ENCODE measurements around the gene PACRG. TPM values are rescaled to one million over a fixed set of nuclear protein-coding genes. Genes with fewer than 3 reads are reported as not detected.

The PACRG gene
- total RNA-seq, 1 experiment from 2014 or later = 0.59 TPM

GRCh38 chr6:162998777-162999176, 271.0 kb downstream of the PACRG start:
- Histone ChIP-seq H3K27me3 (ENCODE audit: control insufficient read depth, insufficient read depth, low read length) (no peaks in the 10 kb centered on the region), H3K4me1 (ENCODE audit: control insufficient read depth, insufficient read depth, low read length) (no peaks in the 10 kb centered on the region), H3K36me3 (ENCODE audit: control insufficient read depth, insufficient read depth, low read length) (no peaks in the 10 kb centered on the region), H3K27ac (ENCODE audit: low read length) (no peak overlapping the region), H3K4me3 (ENCODE audit: low read depth in 2 of 2, low read length in 2 of 2) (no peak overlapping the region), H3K9me3 (ENCODE audit: control insufficient read depth, insufficient read depth, low read depth, low read length) (no peaks in the 10 kb centered on the region)
- in situ Hi-C loops (cut with HindIII; ENCODE audit: low pct_unique_long_range_greater_than_20kb, low sequenced_read_pairs) (no loop called here), intact Hi-C loops (cut with micrococcal nuclease; ENCODE audit: unreplicated experiment) (no loop called here)
- CTCF ChIA-PET = no interaction called here
- no peak for TF ChIP-seq CTCF (IDR thresholded peaks at IDR 0.05)
- TF ChIP-seq, protein P1, sequence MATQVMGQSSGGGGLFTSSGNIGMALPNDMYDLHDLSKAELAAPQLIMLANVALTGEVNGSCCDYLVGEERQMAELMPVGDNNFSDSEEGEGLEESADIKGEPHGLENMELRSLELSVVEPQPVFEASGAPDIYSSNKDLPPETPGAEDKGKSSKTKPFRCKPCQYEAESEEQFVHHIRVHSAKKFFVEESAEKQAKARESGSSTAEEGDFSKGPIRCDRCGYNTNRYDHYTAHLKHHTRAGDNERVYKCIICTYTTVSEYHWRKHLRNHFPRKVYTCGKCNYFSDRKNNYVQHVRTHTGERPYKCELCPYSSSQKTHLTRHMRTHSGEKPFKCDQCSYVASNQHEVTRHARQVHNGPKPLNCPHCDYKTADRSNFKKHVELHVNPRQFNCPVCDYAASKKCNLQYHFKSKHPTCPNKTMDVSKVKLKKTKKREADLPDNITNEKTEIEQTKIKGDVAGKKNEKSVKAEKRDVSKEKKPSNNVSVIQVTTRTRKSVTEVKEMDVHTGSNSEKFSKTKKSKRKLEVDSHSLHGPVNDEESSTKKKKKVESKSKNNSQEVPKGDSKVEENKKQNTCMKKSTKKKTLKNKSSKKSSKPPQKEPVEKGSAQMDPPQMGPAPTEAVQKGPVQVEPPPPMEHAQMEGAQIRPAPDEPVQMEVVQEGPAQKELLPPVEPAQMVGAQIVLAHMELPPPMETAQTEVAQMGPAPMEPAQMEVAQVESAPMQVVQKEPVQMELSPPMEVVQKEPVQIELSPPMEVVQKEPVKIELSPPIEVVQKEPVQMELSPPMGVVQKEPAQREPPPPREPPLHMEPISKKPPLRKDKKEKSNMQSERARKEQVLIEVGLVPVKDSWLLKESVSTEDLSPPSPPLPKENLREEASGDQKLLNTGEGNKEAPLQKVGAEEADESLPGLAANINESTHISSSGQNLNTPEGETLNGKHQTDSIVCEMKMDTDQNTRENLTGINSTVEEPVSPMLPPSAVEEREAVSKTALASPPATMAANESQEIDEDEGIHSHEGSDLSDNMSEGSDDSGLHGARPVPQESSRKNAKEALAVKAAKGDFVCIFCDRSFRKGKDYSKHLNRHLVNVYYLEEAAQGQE (IDR thresholded peaks at IDR 0.05; ENCODE audit: insufficient read depth in 1 of 2, low read depth in 2 of 2, low read length in 1 of 2) = no peak
- TF ChIP-seq TCF7L2 (IDR thresholded peaks at IDR 0.05; ENCODE audit: low read depth, low read length) = no peak
- no peak for TF ChIP-seq POLR2AphosphoS5 (IDR thresholded peaks at IDR 0.05; ENCODE audit: low read depth, low read length)
- TF ChIP-seq SIN3A (IDR thresholded peaks at IDR 0.05; ENCODE audit: borderline replicate concordance, insufficient read depth, low read depth, low read length) = no peak
- DNase-seq (ENCODE audit: low read depth, low spot score) (no peak), ATAC-seq (no peak)
- no TSS peak for BruUV-seq (replicated peaks)
- POLR2A ChIA-PET = no interaction called here

GRCh38 chr6:162999575-163000285, 272.0 kb downstream of the PACRG start:
- H3K27me3 ChIP-seq (ENCODE audit: control insufficient read depth, insufficient read depth, low read length) = no peaks in the 10 kb centered on the region
- H3K4me3 ChIP-seq (ENCODE audit: low read depth in 2 of 2, low read length in 2 of 2) = no peak overlapping the region
- H3K36me3 ChIP-seq (ENCODE audit: control insufficient read depth, insufficient read depth, low read length) = no peaks in the 10 kb centered on the region
- ATAC-seq (no peak), DNase-seq (ENCODE audit: low read depth, low spot score) (no peak)
- H3K27ac ChIP-seq (ENCODE audit: low read length) = no peak overlapping the region
- no peaks in the 10 kb centered on the region for H3K9me3 ChIP-seq (ENCODE audit: control insufficient read depth, insufficient read depth, low read depth, low read length)
- H3K4me1 ChIP-seq (ENCODE audit: control insufficient read depth, insufficient read depth, low read length) = no peaks in the 10 kb centered on the region
- BruUV-seq (replicated peaks) = no TSS peak
- in situ Hi-C loops (cut with HindIII; ENCODE audit: low pct_unique_long_range_greater_than_20kb, low sequenced_read_pairs) = no loop called here
- CTCF ChIA-PET = no interaction called here
- TF ChIP-seq CTCF (IDR thresholded peaks at IDR 0.05) (no peak), POLR2AphosphoS5 (IDR thresholded peaks at IDR 0.05; ENCODE audit: low read depth, low read length) (no peak), SIN3A (IDR thresholded peaks at IDR 0.05; ENCODE audit: borderline replicate concordance, insufficient read depth, low read depth, low read length) (no peak), TCF7L2 (IDR thresholded peaks at IDR 0.05; ENCODE audit: low read depth, low read length) (no peak)
- TF ChIP-seq, protein P1 (IDR thresholded peaks at IDR 0.05; ENCODE audit: insufficient read depth in 1 of 2, low read depth in 2 of 2, low read length in 1 of 2) = no peak
- intact Hi-C loops (cut with micrococcal nuclease; ENCODE audit: unreplicated experiment) = no loop called here
- POLR2A ChIA-PET = no interaction called here
